H1 (cell line): ENCODE results near the gene ADAMTSL2. TPM values are rescaled to one million over a fixed set of nuclear protein-coding genes. Genes with fewer than 3 reads are reported as not detected.

Source experiments
- CTCF ChIA-PET: fragments of 300-600 bp; sonication (Branson Sonifier 250); formaldehyde crosslinking; loops from one replicate; lab custom pipeline; 2021; ENCODE audit not compliant: partially characterized antibody; lab: Charles Lee
- POLR2A ChIA-PET: fragments of 300-600 bp; sonication (Branson Sonifier 250); formaldehyde crosslinking; loops from one replicate; lab custom pipeline; 2021; ENCODE audit warnings: inconsistent platforms; ENCODE audit not compliant: partially characterized antibody; lab: Charles Lee
- DNase-seq, 2 experiments: peaks; one replicate each; pipeline versions ENCODE4 v3.0.0 to v3.0.0-alpha.2; 2010 to 2022; ENCODE audit warnings: low spot score in 2 of 2, low read depth in 1 of 2, mixed read lengths in 1 of 2
- FAIRE-seq: peaks from 2 replicates; lab custom pipeline; 2011; peaks lifted over from hg19 to GRCh38; lab: Jason Lieb, UNC
- H2AFZ ChIP-seq: 2 replicates; pipeline ENCODE4 v1.8.1; 2012; ENCODE audit warnings: low read length, inconsistent platforms
- H2AK5ac ChIP-seq: 2 replicates; pipeline ENCODE4 v1.6.1; 2013; ENCODE audit warnings: low read depth, low read length
- H2BK120ac ChIP-seq: replicated peaks from 2 replicates; pipeline ENCODE3; 2013; ENCODE audit warnings: low read depth, low read length, inconsistent platforms
- H2BK12ac ChIP-seq: 2 replicates; pipeline ENCODE4 v1.6.1; 2013; ENCODE audit warnings: low read depth, low read length
- H2BK15ac ChIP-seq: 2 replicates; pipeline ENCODE4 v1.6.1; 2013; ENCODE audit warnings: low read length
- H2BK20ac ChIP-seq: 2 replicates; pipeline ENCODE4 v1.6.1; 2013; ENCODE audit warnings: low read length
- H2BK5ac ChIP-seq: 2 replicates; pipeline ENCODE4 v1.6.1; 2013; ENCODE audit warnings: low read depth, low read length
- H3K14ac ChIP-seq: 2 replicates; pipeline ENCODE4 v1.6.1; 2013; ENCODE audit warnings: inconsistent platforms; ENCODE audit not compliant: insufficient read length
- H3K18ac ChIP-seq: 2 replicates; pipeline ENCODE4 v1.6.1; 2013; ENCODE audit warnings: low read length; ENCODE audit errors: extremely low read depth
- H3K23ac ChIP-seq: 2 replicates; pipeline ENCODE4 v1.6.1; 2013; ENCODE audit warnings: inconsistent platforms; ENCODE audit not compliant: insufficient read length
- H3K23me2 ChIP-seq: 2 replicates; pipeline ENCODE4 v1.6.1; 2013; ENCODE audit warnings: low read depth, low read length
- H3K27ac ChIP-seq: 2 replicates; pipeline ENCODE4 v1.6.1; 2011; ENCODE audit warnings: low read depth, low read length, inconsistent platforms
- H3K27me3 ChIP-seq, 4 experiments: replicated peaks in 1 of 4; 1 replicate in 1 of 4; 2 replicates in 3 of 4; pipeline versions ENCODE4 v1.6.1 to v1.8.1; 2011 to 2013; ENCODE audit warnings: low read length in 3 of 4, mild to moderate bottlenecking in 3 of 4, inconsistent platforms in 2 of 4, mixed read lengths in 2 of 4, moderate library complexity in 1 of 4; ENCODE audit not compliant: control insufficient read depth in 3 of 4, insufficient read depth in 3 of 4; ENCODE audit errors: extremely low read depth in 1 of 4
- H3K36me3 ChIP-seq, 4 experiments: 2 replicates each; pipeline versions ENCODE4 v1.6.1 to v1.8.1; 2011 to 2013; ENCODE audit warnings: mild to moderate bottlenecking in 4 of 4, low read length in 3 of 4, moderate library complexity in 2 of 4, control low read depth in 1 of 4, inconsistent platforms in 1 of 4; ENCODE audit not compliant: insufficient read depth in 4 of 4, control insufficient read depth in 2 of 4
- H3K4ac ChIP-seq: replicated peaks from 2 replicates; pipeline ENCODE3; 2013; ENCODE audit warnings: low read length, low read depth, mixed read lengths, inconsistent platforms; ENCODE audit not compliant: insufficient read length
- H3K4me1 ChIP-seq, 4 experiments: replicated peaks in 1 of 4; 1 replicate in 1 of 4; 2 replicates in 3 of 4; pipeline versions ENCODE4 v1.6.1 to v1.8.1; 2011 to 2013; ENCODE audit warnings: low read length in 3 of 4, inconsistent platforms in 2 of 4, mixed read lengths in 1 of 4; ENCODE audit not compliant: insufficient read depth in 4 of 4, control insufficient read depth in 3 of 4
- H3K4me2 ChIP-seq, 2 experiments: 2 replicates each; pipeline versions ENCODE4 v1.6.1 to v1.8.1; 2011 to 2013; ENCODE audit warnings: low read depth in 2 of 2, low read length in 2 of 2, control low read depth in 1 of 2, inconsistent platforms in 1 of 2, mild to moderate bottlenecking in 1 of 2; ENCODE audit not compliant: insufficient read depth in 1 of 2
- H3K4me3 ChIP-seq, 4 experiments: fragments of 200-600, 300-600 bp in 1 of 4; sonication (generic), shearing (Covaris generic), sonication (Bioruptor Twin) in 1 of 4; 2 replicates each; pipeline versions ENCODE4 v1.5.1 to v1.8.1; 2011 to 2016; ENCODE audit warnings: low read length in 4 of 4, low read depth in 3 of 4, control low read depth in 2 of 4, inconsistent platforms in 2 of 4, mild to moderate bottlenecking in 2 of 4, mixed read lengths in 1 of 4, moderate library complexity in 1 of 4; ENCODE audit not compliant: insufficient read depth in 2 of 4; ENCODE audit errors: extremely low read depth in 1 of 4
- H3K56ac ChIP-seq: replicated peaks from 2 replicates; pipeline ENCODE3; 2013; ENCODE audit warnings: low read depth, mild to moderate bottlenecking, mixed read lengths, low read length, inconsistent platforms; ENCODE audit not compliant: insufficient read length
- H3K79me1 ChIP-seq: 2 replicates; pipeline ENCODE4 v1.6.1; 2013; ENCODE audit warnings: low read depth, low read length, control low read depth
- H3K79me2 ChIP-seq, 2 experiments: 2 replicates each; pipeline versions ENCODE4 v1.6.1 to v1.8.1; 2012 to 2013; ENCODE audit warnings: low read length in 2 of 2, mild to moderate bottlenecking in 2 of 2, inconsistent platforms in 1 of 2; ENCODE audit not compliant: insufficient read depth in 2 of 2, control insufficient read depth in 1 of 2
- H3K9ac ChIP-seq, 4 experiments: replicated peaks in 1 of 4; 1 replicate in 1 of 4; 2 replicates in 3 of 4; pipeline versions ENCODE4 v1.6.1 to v1.8.1; 2011 to 2013; ENCODE audit warnings: low read depth in 3 of 4, low read length in 3 of 4, control low read depth in 2 of 4, mild to moderate bottlenecking in 2 of 4, moderate library complexity in 2 of 4, inconsistent platforms in 1 of 4; ENCODE audit errors: extremely low read depth in 1 of 4
- H3K9me3 ChIP-seq, 2 experiments: 2 replicates each; pipeline versions ENCODE4 v1.6.1 to v1.8.1; 2012 to 2013; ENCODE audit warnings: mild to moderate bottlenecking in 2 of 2, moderate library complexity in 2 of 2, control low read depth in 1 of 2, inconsistent platforms in 1 of 2, low read depth in 1 of 2, low read length in 1 of 2, mixed read lengths in 1 of 2; ENCODE audit not compliant: insufficient read depth in 2 of 2
- H4K20me1 ChIP-seq, 2 experiments: replicated peaks in 1 of 2; 2 replicates each; pipeline versions ENCODE3 to v1.8.1; 2011 to 2013; ENCODE audit warnings: inconsistent platforms in 2 of 2, low read length in 2 of 2, mild to moderate bottlenecking in 1 of 2; ENCODE audit not compliant: insufficient read depth in 2 of 2, control insufficient read depth in 1 of 2
- H4K5ac ChIP-seq: 2 replicates; pipeline ENCODE4 v1.6.1; 2013; ENCODE audit warnings: low read length, low read depth, mixed read lengths, inconsistent platforms; ENCODE audit not compliant: insufficient read length
- H4K8ac ChIP-seq: 2 replicates; pipeline ENCODE4 v1.8.0; 2013; ENCODE audit warnings: mild to moderate bottlenecking, moderate library complexity, low read length, inconsistent platforms; ENCODE audit not compliant: insufficient read depth; ENCODE audit errors: extremely low read depth
- H4K91ac ChIP-seq: replicated peaks from 2 replicates; pipeline ENCODE3; 2013; ENCODE audit warnings: low read length, mixed read lengths, inconsistent platforms; ENCODE audit not compliant: insufficient read length
- CBX5 ChIP-seq: fragments of 300-800, 300-1000 bp; sonication (generic); IDR thresholded peaks from 2 replicates; pipeline ENCODE4 v1.7.1; 2016; ENCODE audit warnings: antibody characterized with exemption, low read length, low read depth
- CBX8 ChIP-seq: fragments of 300-800, 300-1000 bp; sonication (generic); IDR thresholded peaks from 2 replicates; pipeline ENCODE4 v1.7.1; 2016; ENCODE audit warnings: low read depth, low read length, borderline replicate concordance
- CTCF ChIP-seq, 3 experiments: IDR thresholded peaks; 1 replicate in 2 of 3; 2 replicates in 1 of 3; pipeline versions ENCODE4 v1.5.1 to v1.6.1; 2011; ENCODE audit warnings: low read length in 3 of 3, mild to moderate bottlenecking in 3 of 3, inconsistent platforms in 2 of 3, low read depth in 1 of 3, moderate library complexity in 1 of 3; ENCODE audit not compliant: insufficient read depth in 1 of 3; ENCODE audit errors: control extremely low read depth in 1 of 3
- JUND ChIP-seq: IDR thresholded peaks from 2 replicates; pipeline ENCODE4 v1.6.1; 2011; ENCODE audit warnings: mild to moderate bottlenecking, improper control_type of control experiment, low read length
- POLR2A ChIP-seq, 2 experiments: IDR thresholded peaks; 1 replicate in 1 of 2; 2 replicates in 1 of 2; pipeline ENCODE4 v1.6.1; 2011; ENCODE audit warnings: low read depth in 2 of 2, low read length in 2 of 2, mild to moderate bottlenecking in 2 of 2; ENCODE audit errors: control extremely low read depth in 1 of 2
- SIN3A ChIP-seq, 2 experiments: IDR thresholded peaks in 1 of 2; conservative IDR thresholded peaks in 1 of 2; 2 replicates each; pipeline ENCODE4 v1.6.1; 2011 to 2012; ENCODE audit warnings: low read length in 2 of 2, improper control_type of control experiment in 1 of 2, low read depth in 1 of 2, mild to moderate bottlenecking in 1 of 2
- SP4 ChIP-seq: IDR thresholded peaks from 2 replicates; pipeline ENCODE4 v1.6.1; 2012; ENCODE audit warnings: low read length, inconsistent platforms
- YY1 ChIP-seq: IDR thresholded peaks from 2 replicates; pipeline ENCODE4 v1.6.1; 2011; ENCODE audit warnings: low read depth, mild to moderate bottlenecking, low read length
- WGBS, 2 experiments: shearing (Covaris generic) in 1 of 2; methylation state at CpG; one replicate each; pipeline versions ENCODE4 v1.1.6 to v1.1.7; 2013 to 2015; ENCODE audit warnings: low lambda C conversion rate in 2 of 2, mixed read lengths in 2 of 2, inconsistent platforms in 1 of 2, low coverage in 1 of 2, missing lambda C conversion rate in 1 of 2; ENCODE audit not compliant: insufficient replicate concordance in 2 of 2, insufficient coverage in 1 of 2, insufficient read length in 1 of 2; ENCODE audit errors: extremely low coverage in 1 of 2, missing lambda C conversion rate in 1 of 2; 5-methylcytosine and 5-hydroxymethylcytosine counted together
- polyA plus RNA-seq, 7 experiments: library from polyadenylated mRNA; depleted of rRNA in 3 of 7; stranded (reverse) in 5 of 7; unstranded in 2 of 7; fragments of >200 nt in 5 of 7; fragments of 200-250 nt in 2 of 7; gene quantifications; 1 replicate in 5 of 7; 2 replicates in 1 of 7; 4 replicates in 1 of 7; pipeline versions ENCODE4 v1.2.1 to v1.2.3, GENCODE V29; 2011 to 2013; ENCODE audit warnings: missing spikeins in 2 of 7, mixed read lengths in 2 of 7
- total RNA-seq: library from RNA; stranded (reverse); fragmentation: NEBNext Ultra II Directional; extraction: Animal tissue kit (Norgen Biotek cat#: 25700); gene quantifications from 2 replicates; pipeline ENCODE4 v1.2.1, GENCODE V29; 2021

Gene ADAMTSL2
- total and polyA plus RNA-seq, 2 of the 8 experiments (the other 6 are each of a cell fraction or from before 2014, with no cell fraction given) = 0.74 to 0.76 TPM

- 84% methylated on average over 8 of the region's 10 CpGs; no CpG with 5 or more reads in 1 of the 2 experiments for WGBS, 2 experiments
Measured at GRCh38 chr9:133515240-133515610, 19.3 kb upstream of the ADAMTSL2 start.

More at GRCh38 chr9:133515240-133515610, 19.3 kb upstream of the ADAMTSL2 start:
- no peaks in the 10 kb centered on the region for H3K79me2 ChIP-seq
- H2BK20ac ChIP-seq = no peak overlapping the region
- CTCF ChIA-PET = interaction anchor here (0.8 to 3.4 kb wide), 5 partner anchors 11 to 51 kb away, joined by 3 to 14 read pairs (median 7); partner anchors contain the start of genes ADAMTSL2 and MYMK
- no peak overlapping the region for H3K18ac ChIP-seq
- H3K36me3 ChIP-seq = no peaks in the 10 kb centered on the region; a peak in 1 of 8 replicates
- H3K4me3 ChIP-seq = no peak overlapping the region
- no peak overlapping the region for H2AFZ ChIP-seq
- no peak for TF ChIP-seq JUND
- TF ChIP-seq CTCF (IDR thresholded peaks at IDR 0.05; ENCODE audit: control extremely low read depth in 1 of 3, insufficient read depth in 1 of 3, low read depth in 1 of 3, low read length in 3 of 3) = no peak
- no peak for TF ChIP-seq SIN3A (conservative IDR thresholded peaks at IDR 0.05 in 1 of 2, IDR thresholded peaks at IDR 0.05 in 1 of 2; ENCODE audit: low read depth in 1 of 2, low read length in 2 of 2)
- TF ChIP-seq SP4 = no peak
- TF ChIP-seq POLR2A (IDR thresholded peaks at IDR 0.05; ENCODE audit: control extremely low read depth in 1 of 2, low read depth in 2 of 2, low read length in 2 of 2) = no peak
- no peak for TF ChIP-seq CBX5
- TF ChIP-seq CBX8 = no peak
- TF ChIP-seq YY1 = no peak
- TF ChIP-seq, all 59 proteins: peak for 0
- Histone ChIP-seq H2BK12ac (no peak overlapping the region), H2AK5ac (no peak overlapping the region), H3K4me2 (no peak overlapping the region), H3K9me3 (peaks cover 0 to 3% of the 10 kb centered on the region in 2 experiments; a peak in 1 of 4 replicates), H3K27me3 (no peaks in the 10 kb centered on the region; a peak in 1 of 7 replicates), H4K5ac (no peak overlapping the region), H3K56ac (no peak overlapping the region), H4K20me1 (peaks cover 0 to 7% of the 10 kb centered on the region in 2 experiments), H4K91ac (no peak overlapping the region), H3K9ac (no peak overlapping the region), H2BK15ac (no peak overlapping the region), H3K23me2 (peaks cover 9% of the 10 kb centered on the region), H3K27ac (no peak overlapping the region), H3K14ac (no peak overlapping the region), H3K4ac (no peak overlapping the region), H2BK120ac (no peak overlapping the region), H3K4me1 (peaks cover 0 to 9% (median 2%) of the 10 kb centered on the region in 4 experiments; a peak in 3 of 7 replicates), H3K23ac (no peak overlapping the region), H4K8ac (no peak overlapping the region), H2BK5ac (no peak overlapping the region), H3K79me1 (no peaks in the 10 kb centered on the region)
- FAIRE-seq (no peak), DNase-seq (no peak)
- POLR2A ChIA-PET = interaction anchor here (2.5 kb wide), 1 partner anchor 8 kb away, joined by 5 read pairs; no protein-coding TSS in a partner anchor
